GM18870 (cell line): ENCODE measurements around the gene KCNK3.

Experiments
- ATAC-seq: cut with Tn5 transposase; IDR thresholded peaks from one replicate; pipeline ENCODE4 v1.9.1; 2021; ENCODE audit warnings: moderate library complexity; ENCODE audit not compliant: unreplicated experiment

Gene KCNK3

GRCh38 chr2:26726228-26726627 lies 33.7 kb downstream of the KCNK3 start:
- ATAC-seq, result no peak

- no peak for ATAC-seq
Observed at GRCh38 chr2:26727641-26728561, 35.4 kb downstream of the KCNK3 start.

- no peak for ATAC-seq
Observed at GRCh38 chr2:26729311-26729710, 36.8 kb downstream of the KCNK3 start.

GRCh38 chr2:26730549-26731344 lies 38.2 kb downstream of the KCNK3 start:
- ATAC-seq, result no peak

GRCh38 chr2:26731714-26732113 lies 39.2 kb downstream of the KCNK3 start:
- ATAC-seq, result no peak

GRCh38 chr2:26732446-26732845 lies 39.9 kb downstream of the KCNK3 start:
- ATAC-seq, result no peak

GRCh38 chr2:26733413-26733812 lies 40.9 kb downstream of the KCNK3 start:
- no peak for ATAC-seq

GRCh38 chr2:26735097-26735496 lies 42.6 kb downstream of the KCNK3 start:
- no peak for ATAC-seq

GRCh38 chr2:26735883-26736588 lies 43.5 kb downstream of the KCNK3 start:
- ATAC-seq, result no peak

GRCh38 chr2:26737221-26737620 lies 44.7 kb downstream of the KCNK3 start:
- no peak for ATAC-seq

GRCh38 chr2:26738481-26738880 lies 46.0 kb downstream of the KCNK3 start:
- no peak for ATAC-seq

- no peak for ATAC-seq
Observed at GRCh38 chr2:26739514-26739913, 47.0 kb downstream of the KCNK3 start.

- no peak for ATAC-seq
Observed at GRCh38 chr2:26740346-26740745, 47.8 kb downstream of the KCNK3 start.

- ATAC-seq, result no peak
Observed at GRCh38 chr2:26740890-26741302, 48.4 kb downstream of the KCNK3 start.

GRCh38 chr2:26742048-26742770 lies 49.7 kb downstream of the KCNK3 start:
- no peak for ATAC-seq

GRCh38 chr2:26743852-26744251 lies 51.3 kb downstream of the KCNK3 start:
- ATAC-seq, result no peak

- no peak for ATAC-seq
Observed at GRCh38 chr2:26744953-26745352, 52.4 kb downstream of the KCNK3 start.

- no peak for ATAC-seq
Observed at GRCh38 chr2:26745609-26746327, 53.2 kb downstream of the KCNK3 start.

- no peak for ATAC-seq
Observed at GRCh38 chr2:26746934-26747333, 54.4 kb downstream of the KCNK3 start.
